ENCODE data around the gene DHX34. TPM values are rescaled to one million over a fixed set of nuclear protein-coding genes. Genes with fewer than 3 reads are reported as not detected.
A peak's percentile ranks its signal among the peaks of the same experiment; 100 is the strongest.

DHX34 gene
- total and polyA plus RNA-seq, 9 of the 15 experiments (the other 6 are each of a cell fraction or from before 2014, with no cell fraction given), result 0.36 to 42.0 (median 15.0) TPM

- H2AFZ ChIP-seq (ENCODE audit: low read depth, low read length), result no peak overlapping the region
- H3K9me3 ChIP-seq (replicated peaks; ENCODE audit: control insufficient read depth, insufficient read depth, low read depth, low read length), result no peaks in the 10 kb centered on the region
- in situ Hi-C loops (cut with MboI) (loop anchor here (5.0 kb wide), 1 partner anchor 94 kb away; no protein-coding TSS in a partner anchor), intact Hi-C loops (cut with micrococcal nuclease) (loop anchor here (1.0 to 2.0 kb wide), 3 partner anchors 87 to 107 kb away; no protein-coding TSS in a partner anchor)
- peaks cover 8 to 13% of the 10 kb centered on the region in 2 experiments; a peak in 4 of 5 replicates for H3K27me3 ChIP-seq (ENCODE audit: control insufficient read depth in 2 of 2, insufficient read depth in 2 of 2, low read length in 2 of 2)
- H3K9ac ChIP-seq (ENCODE audit: insufficient read depth in 1 of 2, low read depth in 2 of 2, low read length in 2 of 2), result no peak overlapping the region
- H3K9me1 ChIP-seq (ENCODE audit: control insufficient read depth, insufficient read depth, low read length), result no peaks in the 10 kb centered on the region
- no peaks in the 10 kb centered on the region for H3K36me3 ChIP-seq (ENCODE audit: control insufficient read depth, insufficient read depth, low read length)
- 18% methylated on average over 15 of the region's 15 CpGs for WGBS (ENCODE audit: insufficient coverage, low coverage, missing lambda C conversion rate)
- H4K20me1 ChIP-seq (replicated peaks; ENCODE audit: control insufficient read depth, insufficient read depth, low read length), result no peaks in the 10 kb centered on the region
- no peak overlapping the region for H3K4me2 ChIP-seq (ENCODE audit: insufficient read depth, low read length)
- ChIA-PET POLR2A (interaction anchor here (0.7 to 1.0 kb wide), 3 partner anchors 43 to 117 kb away, joined by 3 to 4 read pairs (median 3); partner anchors contain the start of gene INAFM1), CTCF (ENCODE audit: low intra/inter-chr PET ratio) (interaction anchor here (0.5 to 2.6 kb wide), 7 partner anchors 82 to 957 kb away, joined by 3 to 28 read pairs (median 7); partner anchors contain the start of gene C5AR1)
- no peaks in the 10 kb centered on the region for H3K79me2 ChIP-seq (ENCODE audit: control insufficient read depth, insufficient read depth, low read length)
- BruUV-seq (replicated peaks), result no TSS peak
- ATAC-seq (peak; percentile 96), FAIRE-seq (peak; percentile 72), DNase-seq (ENCODE audit: extremely low read depth in 1 of 4, low spot score in 3 of 4) (peak; percentile 76 to 85 (median 83))
- no peak overlapping the region for H3K27ac ChIP-seq (ENCODE audit: extremely low read depth, low read depth, low read length)
- no peak overlapping the region for H3K4me3 ChIP-seq
- H3K4me1 ChIP-seq (replicated peaks in 1 of 2; ENCODE audit: control insufficient read depth in 2 of 2, insufficient read depth in 2 of 2, low read length in 2 of 2), result no peaks in the 10 kb centered on the region; a peak in 1 of 5 replicates
- TF ChIP-seq CTCF (IDR thresholded peaks at IDR 0.05 in 2 of 3, conservative IDR thresholded peaks at IDR 0.05 in 1 of 3; ENCODE audit: insufficient read depth in 2 of 3, low read depth in 1 of 3, low read length in 3 of 3) (peak; percentile 88 to 94 (median 93)), ZNF217 (CRISPR knock-in tag; IDR thresholded peaks at IDR 0.05) (no peak), SMC3 (conservative IDR thresholded peaks at IDR 0.05; ENCODE audit: insufficient read depth, low read depth, low read length) (peak; percentile 86), YBX1 (IDR thresholded peaks at IDR 0.05) (no peak), ZNF12 (CRISPR knock-in tag; IDR thresholded peaks at IDR 0.05) (no peak), JUND (IDR thresholded peaks at IDR 0.05; ENCODE audit: borderline replicate concordance, low read depth, low read length) (peak; percentile 32; the same call in 1 of the 2 replicates), JUND (tag; IDR thresholded peaks at IDR 0.05; ENCODE audit: borderline replicate concordance, low read depth, low read length) (no peak; the same call in 2 of the 3 replicates), STAG1 (CRISPR knock-in tag; IDR thresholded peaks at IDR 0.05; ENCODE audit: borderline replicate concordance) (peak; percentile 72; the same call in 1 of the 2 replicates), CC2D1A (IDR thresholded peaks at IDR 0.05) (0 out of 2 replicates have a peak, but pooled peaks have one; percentile 30), RCOR1 (IDR thresholded peaks at IDR 0.05; ENCODE audit: borderline replicate concordance in 1 of 2, low read depth in 2 of 2, low read length in 2 of 2) (peak in 1 of 2 experiments; percentile 50; a peak in 1 of 4 replicates), TSHZ1 (CRISPR knock-in tag; IDR thresholded peaks at IDR 0.05) (no peak), XRCC5 (IDR thresholded peaks at IDR 0.05; ENCODE audit: low read depth, low read length) (0 out of 2 replicates have a peak, but pooled peaks have one; percentile 16), CTBP1 (IDR thresholded peaks at IDR 0.05; ENCODE audit: borderline replicate concordance) (peak; percentile 16; the same call in 1 of the 2 replicates), ARID2 (IDR thresholded peaks at IDR 0.05) (peak; percentile 35; the same call in 1 of the 2 replicates)
- TF ChIP-seq, protein P1, sequence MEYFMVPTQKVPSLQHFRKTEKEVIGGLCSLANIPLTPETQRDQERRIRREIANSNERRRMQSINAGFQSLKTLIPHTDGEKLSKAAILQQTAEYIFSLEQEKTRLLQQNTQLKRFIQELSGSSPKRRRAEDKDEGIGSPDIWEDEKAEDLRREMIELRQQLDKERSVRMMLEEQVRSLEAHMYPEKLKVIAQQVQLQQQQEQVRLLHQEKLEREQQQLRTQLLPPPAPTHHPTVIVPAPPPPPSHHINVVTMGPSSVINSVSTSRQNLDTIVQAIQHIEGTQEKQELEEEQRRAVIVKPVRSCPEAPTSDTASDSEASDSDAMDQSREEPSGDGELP (CRISPR knock-in tag; IDR thresholded peaks at IDR 0.05; ENCODE audit: borderline replicate concordance), result 0 out of 2 replicates have a peak, but pooled peaks have one; percentile 12
These were observed 42.6 kb downstream of the DHX34 start for GRCh38 chr19:47391510-47392223.
